C4-2B (cell line): ENCODE measurements around the gene RNF212B.
"Not testable (repeated sequence)": the region's sequence is repeated elsewhere in the genome, so short reads cannot be mapped to it uniquely, and the experiment has no call there.

ENCODE experiments used
- CTCF ChIP-seq: fragments of 450-650 bp; conservative IDR thresholded peaks from 2 replicates; pipeline ENCODE4 v1.5.1; 2017; ENCODE audit warnings: mild to moderate bottlenecking
- ZFX ChIP-seq: fragments of 450-650 bp; IDR thresholded peaks from 2 replicates; pipeline ENCODE4 v1.6.1; 2017

DNA sequence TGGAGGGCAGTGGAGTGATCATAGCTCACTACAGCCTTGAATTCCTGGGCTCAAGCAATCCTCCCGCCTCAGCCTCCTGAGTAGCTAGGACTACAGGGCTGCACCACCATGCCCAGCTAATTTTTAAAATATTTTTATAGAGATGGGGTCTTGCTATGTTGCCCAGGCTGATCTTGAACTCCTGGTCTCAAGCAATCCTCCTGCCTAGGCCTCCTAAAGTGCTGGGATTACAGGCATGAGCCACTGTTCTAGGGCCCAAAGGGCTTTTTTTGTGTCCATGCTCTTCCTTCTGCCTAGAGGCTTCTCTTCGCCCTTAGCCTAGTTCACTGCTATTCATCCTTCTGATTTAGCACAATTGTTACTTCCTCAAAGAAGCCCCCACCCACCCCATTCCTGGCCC is 41.2 kb upstream of the RNF212B start:
- TF ChIP-seq CTCF, ZFX: not testable (repeated sequence)
